Activated CD4-positive, CD25-positive, alpha-beta regulatory T cell treated with anti-CD3 and anti-CD28 coated beads, Interleukin-2, amount 50 U/mL, for 24 hours (primary cell): Measurements from ENCODE around the gene UCHL1.

ENCODE experiments used
- ATAC-seq, 2 donors: fragments of 150-1000 bp; cut with Tn5 transposase; one replicate each; pipeline ENCODE4 v1.10.0; 2021; ENCODE audit warnings: mild to moderate bottlenecking in 1 of 2, moderate library complexity in 1 of 2

Gene UCHL1

GRCh38 chr4:41256740-41257256 lies at the start of gene UCHL1:
Gene UCHL1, plus strand, starts transcription at chr4:41256928. Its CDS starts 49 bp downstream, at chr4:41256977.
- peak in 1 of 2 donors; percentile 36 for ATAC-seq

GRCh38 chr4:41207291-41207831 lies 49.4 kb upstream of the UCHL1 start:
- ATAC-seq, result no peak

- ATAC-seq, result no peak
These were observed 47.5 kb upstream of the UCHL1 start for GRCh38 chr4:41209187-41209586.

GRCh38 chr4:41209901-41210300 lies 46.8 kb upstream of the UCHL1 start:
- no peak for ATAC-seq

GRCh38 chr4:41211951-41212615 lies 44.6 kb upstream of the UCHL1 start:
- ATAC-seq, result no peak

GRCh38 chr4:41212616-41213203 lies 44.0 kb upstream of the UCHL1 start:
- no peak for ATAC-seq

GRCh38 chr4:41213625-41214135 lies 43.0 kb upstream of the UCHL1 start:
- ATAC-seq, result no peak

GRCh38 chr4:41214136-41214824 lies 42.4 kb upstream of the UCHL1 start, which contains the start of gene APBB2:
Gene APBB2, minus strand, starts transcription at chr4:41214542. Its CDS starts 181,288 bp downstream, at chr4:41033254.
- peak; percentile 44 to 63 for ATAC-seq

GRCh38 chr4:41214825-41215146 lies 41.9 kb upstream of the UCHL1 start:
- ATAC-seq, result no peak

- no peak for ATAC-seq
These were observed 41.6 kb upstream of the UCHL1 start for GRCh38 chr4:41215155-41215554.

GRCh38 chr4:41215969-41216293 lies 40.8 kb upstream of the UCHL1 start:
- ATAC-seq, result no peak

- peak; percentile 39 to 56 for ATAC-seq
These were observed 40.3 kb upstream of the UCHL1 start for GRCh38 chr4:41216294-41217019.

- no peak for ATAC-seq
These were observed 39.8 kb upstream of the UCHL1 start for GRCh38 chr4:41217020-41217333.

GRCh38 chr4:41217374-41217773 lies 39.4 kb upstream of the UCHL1 start:
- no peak for ATAC-seq

- no peak for ATAC-seq
These were observed 38.0 kb upstream of the UCHL1 start for GRCh38 chr4:41218703-41219102.

GRCh38 chr4:41219421-41219950 lies 37.2 kb upstream of the UCHL1 start:
- no peak for ATAC-seq

GRCh38 chr4:41221850-41222645 lies 34.7 kb upstream of the UCHL1 start:
- ATAC-seq, result no peak

- no peak for ATAC-seq
These were observed 28.8 kb upstream of the UCHL1 start for GRCh38 chr4:41227902-41228301.

GRCh38 chr4:41232406-41232805 lies 24.3 kb upstream of the UCHL1 start:
- no peak for ATAC-seq

- no peak for ATAC-seq
These were observed 23.9 kb upstream of the UCHL1 start for GRCh38 chr4:41232856-41233255.

GRCh38 chr4:41236032-41236431 lies 20.7 kb upstream of the UCHL1 start:
- ATAC-seq, result no peak

GRCh38 chr4:41236508-41236907 lies 20.2 kb upstream of the UCHL1 start:
- ATAC-seq, result no peak
